GM12878 (cell line): ENCODE results near the gene LIN7A. TPM values are rescaled to one million over a fixed set of nuclear protein-coding genes. Genes with fewer than 3 reads are reported as not detected.

Source experiments
- ATAC-seq: fragments of 200-7000 bp; cut with Tn5 transposase; 3 replicates; pipeline ENCODE4 v1.9.1; 2020; ENCODE audit warnings: mild to moderate bottlenecking, moderate library complexity
- BruUV-seq: library from RNA; stranded (reverse); fragments of 400-500 nt; replicated peaks from 2 replicates; lab custom pipeline; 2021; lab: Mats Ljungman, UMichigan
- CTCF ChIA-PET: fragments of 300-600 bp; sonication (Branson Sonifier 250); formaldehyde crosslinking; extraction: SDS; loops from one replicate; lab custom pipeline; 2021; ENCODE audit warnings: inconsistent platforms; lab: Yijun Ruan, JAX
- POLR2A ChIA-PET: fragments of 350-600 bp; formaldehyde crosslinking; extraction: SDS; loops from one replicate; lab custom pipeline; 2021; ENCODE audit warnings: inconsistent platforms; lab: Charles Lee
- RAD21 ChIA-PET: fragments of 300-600 bp; sonication (Branson Sonifier 250); formaldehyde crosslinking; loops from one replicate; lab custom pipeline; 2023; ENCODE audit warnings: antibody characterized with exemption; ENCODE audit not compliant: unreplicated experiment; lab: Charles Lee
- SMC1A ChIA-PET: fragments of 300-600 bp; sonication (Branson Sonifier 250); formaldehyde crosslinking; loops from one replicate; lab custom pipeline; 2023; ENCODE audit not compliant: unreplicated experiment, uncharacterized antibody; lab: Charles Lee
- DNase-seq: peaks from one replicate; pipeline ENCODE4 v3.0.0-alpha.2; 2011; ENCODE audit warnings: low read depth, low spot score
- FAIRE-seq: peaks from 3 replicates; lab custom pipeline; 2011; peaks lifted over from hg19 to GRCh38; lab: Jason Lieb, UNC
- H2AFZ ChIP-seq: 2 replicates; pipeline ENCODE4 v1.6.0; 2011; ENCODE audit warnings: low read depth, low read length, control low read depth; ENCODE audit not compliant: control insufficient read depth
- H3K27ac ChIP-seq: 2 replicates; pipeline ENCODE4 v1.5.1; 2011; ENCODE audit warnings: control low read depth; ENCODE audit not compliant: control insufficient read depth, insufficient read depth
- H3K27me3 ChIP-seq, 2 experiments: replicated peaks in 1 of 2; 2 replicates each; pipeline versions ENCODE4 v1.6.0 to v1.6.1; 2011; ENCODE audit warnings: low read length in 1 of 2; ENCODE audit not compliant: control insufficient read depth in 2 of 2, insufficient read depth in 2 of 2
- H3K36me3 ChIP-seq, 2 experiments: 2 replicates each; pipeline ENCODE4 v1.5.1; 2011; ENCODE audit warnings: low read length in 1 of 2; ENCODE audit not compliant: control insufficient read depth in 2 of 2, insufficient read depth in 2 of 2
- H3K4me1 ChIP-seq: 2 replicates; pipeline ENCODE4 v1.6.1; 2011; ENCODE audit warnings: mild to moderate bottlenecking, low read length, moderate library complexity, mixed read lengths; ENCODE audit not compliant: control insufficient read depth, insufficient read depth
- H3K4me2 ChIP-seq: 2 replicates; pipeline ENCODE4 v1.6.0; 2011; ENCODE audit warnings: control low read depth; ENCODE audit not compliant: control insufficient read depth, insufficient read depth
- H3K4me3 ChIP-seq: fragments of 200-600 bp; sonication (generic); 2 replicates; pipeline ENCODE4 v1.5.1; 2016
- H3K79me2 ChIP-seq: 2 replicates; pipeline ENCODE4 v1.6.0; 2011; ENCODE audit warnings: low read length; ENCODE audit not compliant: control insufficient read depth, insufficient read depth
- H3K9ac ChIP-seq: 2 replicates; pipeline ENCODE4 v1.8.0; 2011; ENCODE audit warnings: low read length, control low read depth, mixed read lengths; ENCODE audit not compliant: control insufficient read depth, insufficient read depth
- H3K9me3 ChIP-seq: replicated peaks from 3 replicates; pipeline ENCODE4 v1.5.1; 2011; ENCODE audit warnings: mild to moderate bottlenecking, low read length; ENCODE audit not compliant: control insufficient read depth, insufficient read depth
- H4K20me1 ChIP-seq: 2 replicates; pipeline ENCODE4 v1.6.0; 2011; ENCODE audit not compliant: control insufficient read depth, insufficient read depth
- ATF7 ChIP-seq: fragments of 450-650 bp; IDR thresholded peaks from 2 replicates; pipeline ENCODE4 v1.6.1; 2016; ENCODE audit warnings: low read depth, mild to moderate bottlenecking
- BCL11A ChIP-seq: IDR thresholded peaks from 2 replicates; pipeline ENCODE4 v1.6.1; 2011; ENCODE audit warnings: low read depth, low read length
- CBFB ChIP-seq: IDR thresholded peaks from 2 replicates; pipeline ENCODE4 v1.6.1; 2016; ENCODE audit warnings: antibody characterized with exemption, low read depth
- ELK1 ChIP-seq: IDR thresholded peaks from 2 replicates; pipeline ENCODE4 v1.6.1; 2012; ENCODE audit warnings: low read depth, low read length, improper control_type of control experiment
- FOXK2 ChIP-seq: fragments of 450-650 bp; IDR thresholded peaks from 2 replicates; pipeline ENCODE4 v1.6.1; 2017; ENCODE audit warnings: mild to moderate bottlenecking, moderate library complexity
- GABPA ChIP-seq: IDR thresholded peaks from 2 replicates; pipeline ENCODE4 v1.6.1; 2014; ENCODE audit warnings: antibody characterized with exemption, low read depth, mild to moderate bottlenecking, inconsistent platforms
- HDAC6 ChIP-seq: fragments of 200-600 bp; sonication (generic); IDR thresholded peaks from one replicate; pipeline ENCODE4 v1.8.0; 2017; ENCODE audit warnings: antibody characterized with exemption; ENCODE audit not compliant: unreplicated experiment
- LARP7 ChIP-seq: fragments of 450-650 bp; IDR thresholded peaks from 2 replicates; pipeline ENCODE4 v1.6.1; 2017; ENCODE audit warnings: mild to moderate bottlenecking
- MYC ChIP-seq: IDR thresholded peaks from 2 replicates; pipeline ENCODE4 v1.6.1; 2011; ENCODE audit warnings: mild to moderate bottlenecking, low read length, moderate library complexity, inconsistent platforms; ENCODE audit not compliant: insufficient read depth, insufficient replicate concordance, insufficient read length, severe bottlenecking
- NFXL1 ChIP-seq: fragments of 450-650 bp; IDR thresholded peaks from 2 replicates; pipeline ENCODE4 v1.6.1; 2017; ENCODE audit warnings: antibody characterized with exemption, mild to moderate bottlenecking, borderline replicate concordance
- NFYB ChIP-seq: IDR thresholded peaks from 2 replicates; pipeline ENCODE4 v1.6.1; 2011; ENCODE audit warnings: low read depth, mild to moderate bottlenecking, low read length, improper control_type of control experiment, moderate library complexity; ENCODE audit not compliant: insufficient read depth
- NR2C1 ChIP-seq: fragments of 450-650 bp; IDR thresholded peaks from 2 replicates; pipeline ENCODE4 v1.6.1; 2017; ENCODE audit warnings: antibody characterized with exemption, mild to moderate bottlenecking, moderate library complexity
- POLR2A ChIP-seq: IDR thresholded peaks from 2 replicates; pipeline ENCODE4 v1.6.1; 2011; ENCODE audit warnings: low read depth, mild to moderate bottlenecking, low read length
- SREBF2 ChIP-seq: IDR thresholded peaks from 2 replicates; pipeline ENCODE4 v1.6.1; 2012; ENCODE audit warnings: mild to moderate bottlenecking, low read length
- SUPT20H ChIP-seq: IDR thresholded peaks from 2 replicates; pipeline ENCODE4 v1.6.1; 2011; ENCODE audit warnings: low read depth, mild to moderate bottlenecking, low read length, moderate library complexity, borderline replicate concordance; ENCODE audit not compliant: control insufficient read depth
- USF1 ChIP-seq: IDR thresholded peaks from 2 replicates; pipeline ENCODE4 v1.6.1; 2011; ENCODE audit warnings: borderline replicate concordance, low read depth, mild to moderate bottlenecking, moderate library complexity, mixed read lengths, low read length; ENCODE audit not compliant: insufficient read depth; ENCODE audit errors: extremely low read length
- USF2 ChIP-seq: IDR thresholded peaks from 2 replicates; pipeline ENCODE4 v1.6.1; 2011; ENCODE audit warnings: low read depth, low read length, improper control_type of control experiment, borderline replicate concordance
- ZBED1 ChIP-seq: IDR thresholded peaks from 2 replicates; pipeline ENCODE4 v1.6.1; 2016; ENCODE audit warnings: borderline replicate concordance
- ZBTB40 ChIP-seq: fragments of 450-650 bp; IDR thresholded peaks from 2 replicates; pipeline ENCODE4 v1.6.1; 2016; ENCODE audit warnings: mild to moderate bottlenecking, moderate library complexity, borderline replicate concordance
- WGBS: methylation state at CpG from one replicate; pipeline ENCODE4 v1.1.6; 2016; ENCODE audit warnings: low lambda C conversion rate; ENCODE audit not compliant: insufficient replicate concordance, insufficient coverage; ENCODE audit errors: missing lambda C conversion rate; 5-methylcytosine and 5-hydroxymethylcytosine counted together
- in situ Hi-C: fragments of 300-500 bp; cut with MboI; formaldehyde crosslinking; loops from 9 replicates; pipeline ENCODE4 v1.14.3; 2018; ENCODE audit warnings: mixed read lengths
- intact Hi-C: fragments of 100-400 bp; cut with micrococcal nuclease; formaldehyde crosslinking; loops from one replicate; pipeline ENCODE4 v1.14.2; 2022; ENCODE audit not compliant: unreplicated experiment
- polyA plus RNA-seq, 11 experiments: library from polyadenylated mRNA; depleted of rRNA in 4 of 11; unstranded in 6 of 11; stranded (reverse) in 5 of 11; fragments of >200 nt; fragmentation: Nextera tagmentation in 4 of 11; fragmentation: Illumina TruSeq in 1 of 11; extraction: Ambion mirVana in 4 of 11; extraction: Trizol in 1 of 11; gene quantifications; 1 replicate in 1 of 11; 2 replicates in 10 of 11; pipeline versions ENCODE4 v1.2.1 to v1.2.3, GENCODE V29; 2011 to 2016; ENCODE audit warnings: inconsistent platforms in 2 of 11, missing spikeins in 2 of 11, low read depth in 1 of 11
- total RNA-seq, 4 experiments: library from RNA; depleted of rRNA in 3 of 4; stranded (reverse); fragments of >200 nt in 3 of 4; fragmentation: Illumina TruSeq in 1 of 4; extraction: Trizol in 1 of 4; gene quantifications; 2 replicates each; pipeline versions ENCODE4 v1.2.1 to v1.2.3, GENCODE V29; 2013 to 2021

LIN7A gene
- total and polyA plus RNA-seq, 10 of the 15 experiments (the other 5 are each of a cell fraction or from before 2014, with no cell fraction given), result 0.04 to 0.93 (median 0.35) TPM; not detected in 1

GRCh38 chr12:80979816-80980215 lies 42.1 kb upstream of the LIN7A start:
- ATAC-seq (no peak), DNase-seq (no peak), FAIRE-seq (no peak)
- ChIA-PET RAD21 (no interaction called here), POLR2A (no interaction called here), CTCF (interaction anchor here (0.7 kb wide), 1 partner anchor 472 kb away, joined by 3 read pairs; no protein-coding TSS in a partner anchor), SMC1A (interaction anchor here (0.5 to 1.4 kb wide), 2 partner anchors 9 to 1752 kb away, joined by 3 to 4 read pairs; no protein-coding TSS in a partner anchor)
- intact Hi-C loops (no loop called here), in situ Hi-C loops (no loop called here)
- Histone ChIP-seq H3K4me2 (no peak overlapping the region), H4K20me1 (no peaks in the 10 kb centered on the region), H3K9me3 (no peaks in the 10 kb centered on the region), H3K4me1 (no peaks in the 10 kb centered on the region), H3K27ac (no peak overlapping the region), H3K4me3 (no peak overlapping the region), H3K9ac (no peak overlapping the region), H3K27me3 (no peaks in the 10 kb centered on the region), H3K79me2 (no peaks in the 10 kb centered on the region), H2AFZ (no peak overlapping the region), H3K36me3 (no peaks in the 10 kb centered on the region)
- WGBS, result 23% methylated on average over 6 of the region's 6 CpGs
- BruUV-seq, result no TSS peak
- TF ChIP-seq SREBF2 (no peak), NR2C1 (no peak), POLR2A (no peak), MYC (no peak), BCL11A (no peak), HDAC6 (no peak), ATF7 (no peak), SUPT20H (no peak), ZBTB40 (no peak), LARP7 (no peak), GABPA (no peak), ZBED1 (no peak), NFYB (no peak), USF1 (no peak), NFXL1 (no peak), ELK1 (no peak), FOXK2 (no peak), USF2 (no peak), CBFB (no peak)
